KOPT-K1 (cell line): ENCODE data around the gene SPOCK1.

Source experiments
- H3K27ac ChIP-seq: fragments of 200-600 bp; sonication (generic); 2 replicates; pipeline ENCODE4 v1.5.1; 2016; ENCODE audit warnings: antibody characterized with exemption, mild to moderate bottlenecking, low read depth, low read length; ENCODE audit not compliant: poor library complexity, severe bottlenecking
- H3K36me3 ChIP-seq: fragments of 200-600 bp; sonication (generic); 2 replicates; pipeline ENCODE4 v1.5.1; 2017; ENCODE audit warnings: antibody characterized with exemption, mild to moderate bottlenecking, low read length, moderate library complexity; ENCODE audit not compliant: insufficient read depth
- H3K9me3 ChIP-seq: fragments of 200-600 bp; sonication (generic); 2 replicates; pipeline ENCODE4 v1.5.1; 2017; ENCODE audit warnings: antibody characterized with exemption, low read length, mild to moderate bottlenecking; ENCODE audit not compliant: insufficient read depth, poor library complexity, severe bottlenecking

The SPOCK1 gene

GRCh38 chr5:137439645-137440044, 59.5 kb downstream of the SPOCK1 start:
- no peaks in the 10 kb centered on the region for H3K9me3 ChIP-seq
- no peaks in the 10 kb centered on the region for H3K36me3 ChIP-seq
- no peak overlapping the region for H3K27ac ChIP-seq

- Histone ChIP-seq H3K36me3 (no peaks in the 10 kb centered on the region), H3K9me3 (no peaks in the 10 kb centered on the region), H3K27ac (no peak overlapping the region)
Measured at GRCh38 chr5:137438932-137439331, 60.2 kb downstream of the SPOCK1 start.

- no peaks in the 10 kb centered on the region for H3K36me3 ChIP-seq
- H3K27ac ChIP-seq, result no peak overlapping the region
- no peaks in the 10 kb centered on the region for H3K9me3 ChIP-seq
Measured at GRCh38 chr5:137437774-137438173, 61.4 kb downstream of the SPOCK1 start.

GRCh38 chr5:137433539-137433938, 65.6 kb downstream of the SPOCK1 start:
- no peaks in the 10 kb centered on the region for H3K36me3 ChIP-seq
- H3K27ac ChIP-seq, result no peak overlapping the region
- H3K9me3 ChIP-seq, result no peaks in the 10 kb centered on the region

- Histone ChIP-seq H3K36me3 (no peaks in the 10 kb centered on the region), H3K9me3 (no peaks in the 10 kb centered on the region), H3K27ac (no peak overlapping the region)
Measured at GRCh38 chr5:137432376-137432775, 66.8 kb downstream of the SPOCK1 start.

- Histone ChIP-seq H3K36me3 (no peaks in the 10 kb centered on the region), H3K27ac (no peak overlapping the region), H3K9me3 (no peaks in the 10 kb centered on the region)
Measured at GRCh38 chr5:137431051-137431450, 68.1 kb downstream of the SPOCK1 start.

GRCh38 chr5:137415231-137415681, 83.9 kb downstream of the SPOCK1 start:
- Histone ChIP-seq H3K9me3 (no peaks in the 10 kb centered on the region), H3K27ac (no peak overlapping the region)

GRCh38 chr5:137414112-137414755, 84.9 kb downstream of the SPOCK1 start:
- H3K27ac ChIP-seq, result no peak overlapping the region
- H3K36me3 ChIP-seq, result no peaks in the 10 kb centered on the region
- H3K9me3 ChIP-seq, result no peaks in the 10 kb centered on the region

More at GRCh38 chr5:137415231-137415681, 83.9 kb downstream of the SPOCK1 start:
- H3K36me3 ChIP-seq, result no peaks in the 10 kb centered on the region

GRCh38 chr5:137412136-137412535, 87.0 kb downstream of the SPOCK1 start:
- Histone ChIP-seq H3K9me3 (no peaks in the 10 kb centered on the region), H3K36me3 (no peaks in the 10 kb centered on the region), H3K27ac (no peak overlapping the region)

GRCh38 chr5:137410234-137411010, 88.7 kb downstream of the SPOCK1 start:
- no peaks in the 10 kb centered on the region for H3K9me3 ChIP-seq
- no peak overlapping the region for H3K27ac ChIP-seq
- no peaks in the 10 kb centered on the region for H3K36me3 ChIP-seq

GRCh38 chr5:137409736-137410135, 89.4 kb downstream of the SPOCK1 start:
- no peaks in the 10 kb centered on the region for H3K36me3 ChIP-seq
- H3K27ac ChIP-seq, result no peak overlapping the region
- no peaks in the 10 kb centered on the region for H3K9me3 ChIP-seq

GRCh38 chr5:137407090-137407489, 92.0 kb downstream of the SPOCK1 start:
- Histone ChIP-seq H3K9me3 (no peaks in the 10 kb centered on the region), H3K36me3 (no peaks in the 10 kb centered on the region), H3K27ac (no peak overlapping the region)

GRCh38 chr5:137405393-137405792, 93.7 kb downstream of the SPOCK1 start:
- Histone ChIP-seq H3K27ac (no peak overlapping the region), H3K9me3 (no peaks in the 10 kb centered on the region)

GRCh38 chr5:137403869-137404268, 95.3 kb downstream of the SPOCK1 start:
- Histone ChIP-seq H3K9me3 (no peaks in the 10 kb centered on the region), H3K36me3 (no peaks in the 10 kb centered on the region), H3K27ac (no peak overlapping the region)

More at GRCh38 chr5:137405393-137405792, 93.7 kb downstream of the SPOCK1 start:
- H3K36me3 ChIP-seq, result no peaks in the 10 kb centered on the region

GRCh38 chr5:137402436-137403187, 96.5 kb downstream of the SPOCK1 start:
- no peak overlapping the region for H3K27ac ChIP-seq
- no peaks in the 10 kb centered on the region for H3K9me3 ChIP-seq
- H3K36me3 ChIP-seq, result no peaks in the 10 kb centered on the region
